LNCaP clone FGC (cell line): ENCODE results near the gene MYO7A.

ENCODE experiments used
- DNase-seq: peaks from one replicate; pipeline ENCODE4 v3.0.0-alpha.2; 2011; ENCODE audit warnings: low read depth
- H3K4me3 ChIP-seq: 2 replicates; pipeline ENCODE4 v1.5.1; 2011; ENCODE audit warnings: mild to moderate bottlenecking, low read depth, low read length, control low read depth
- CTCF ChIP-seq: IDR thresholded peaks from 2 replicates; pipeline ENCODE4 v1.5.1; 2012; ENCODE audit warnings: mild to moderate bottlenecking; ENCODE audit not compliant: control insufficient read depth, insufficient read depth; ENCODE audit errors: extremely low read depth

The MYO7A gene

GRCh38 chr11:77196961-77197360, 68.9 kb downstream of the MYO7A start:
- DNase-seq, result no peak
- H3K4me3 ChIP-seq, result no peak overlapping the region
- TF ChIP-seq CTCF, result no peak

GRCh38 chr11:77197626-77198320, 69.7 kb downstream of the MYO7A start:
- H3K4me3 ChIP-seq, result no peak overlapping the region
- TF ChIP-seq CTCF, result no peak
- DNase-seq, result no peak

- TF ChIP-seq CTCF, result peak; percentile 26; the same call in 1 of the 2 replicates
- H3K4me3 ChIP-seq, result no peak overlapping the region
- no peak for DNase-seq
Observed at GRCh38 chr11:77198440-77198849, 70.4 kb downstream of the MYO7A start.

GRCh38 chr11:77199137-77199745, 71.2 kb downstream of the MYO7A start:
- no peak for TF ChIP-seq CTCF
- H3K4me3 ChIP-seq, result no peak overlapping the region
- no peak for DNase-seq

- no peak overlapping the region for H3K4me3 ChIP-seq
- DNase-seq, result no peak
- no peak for TF ChIP-seq CTCF
Observed at GRCh38 chr11:77200351-77201268, 72.6 kb downstream of the MYO7A start.

GRCh38 chr11:77201370-77201769, 73.3 kb downstream of the MYO7A start:
- no peak for DNase-seq
- TF ChIP-seq CTCF, result no peak
- H3K4me3 ChIP-seq, result no peak overlapping the region
